Measurements from ENCODE around the gene MBD3L3.

GRCh38 chr19:7010722-7011593, 47.5 kb downstream of the MBD3L3 start:
- TF ChIP-seq CTCF (conservative IDR thresholded peaks at IDR 0.05; ENCODE audit: low read length) (no peak), EZH2phosphoT487 (IDR thresholded peaks at IDR 0.05; ENCODE audit: borderline replicate concordance) (no peak)
